NAMALWA (cell line): ENCODE data around the gene PFDN6.
A peak's percentile ranks its signal among the peaks of the same experiment; 100 is the strongest.
"Not testable (repeated sequence)": the region's sequence is repeated elsewhere in the genome, so short reads cannot be mapped to it uniquely, and the experiment has no call there.

ENCODE experiments used
- DNase-seq: peaks from one replicate; pipeline ENCODE4 v3.0.0-alpha.2; 2015; ENCODE audit warnings: low spot score

Gene PFDN6

GRCh38 chr6:33288921-33289783, at the start of gene PFDN6, which contains the start of gene WDR46:
TSS of gene PFDN6 (plus strand) at chr6:33289601. CDS start at chr6:33289857, 256 bp downstream.
TSS of gene WDR46 (minus strand) at chr6:33289239. CDS start at chr6:33289170, 69 bp downstream.
- DNase-seq: peak; percentile 96

GRCh38 chr6:33241968-33242367, 47.4 kb upstream of the PFDN6 start:
- DNase-seq: no peak

GRCh38 chr6:33243476-33243875, 45.9 kb upstream of the PFDN6 start:
- no peak for DNase-seq

GRCh38 chr6:33247977-33248642, 41.3 kb upstream of the PFDN6 start:
- peak; percentile 94 for DNase-seq

GRCh38 chr6:33248643-33248931, 40.8 kb upstream of the PFDN6 start:
- DNase-seq: peak; percentile 82

GRCh38 chr6:33248932-33249731, 40.3 kb upstream of the PFDN6 start:
- DNase-seq: peak; percentile 99

GRCh38 chr6:33249732-33250630, 39.4 kb upstream of the PFDN6 start:
- no peak for DNase-seq

- no peak for DNase-seq
Measured at GRCh38 chr6:33250731-33251130, 38.7 kb upstream of the PFDN6 start.

GRCh38 chr6:33251395-33252012, 37.9 kb upstream of the PFDN6 start:
- DNase-seq: peak; percentile 28

- no peak for DNase-seq
Measured at GRCh38 chr6:33252759-33253158, 36.6 kb upstream of the PFDN6 start.

- DNase-seq: no peak
Measured at GRCh38 chr6:33254591-33254990, 34.8 kb upstream of the PFDN6 start.

GRCh38 chr6:33259032-33259431, 30.4 kb upstream of the PFDN6 start:
- no peak for DNase-seq

GRCh38 chr6:33262490-33262889, 26.9 kb upstream of the PFDN6 start:
- DNase-seq: not testable (repeated sequence)

- DNase-seq: no peak
Measured at GRCh38 chr6:33264015-33264414, 25.4 kb upstream of the PFDN6 start.

- no peak for DNase-seq
Measured at GRCh38 chr6:33271117-33271467, 18.3 kb upstream of the PFDN6 start.

GRCh38 chr6:33271468-33272274, 17.7 kb upstream of the PFDN6 start, which contains the start of the genes RPS18 and VPS52:
TSS of gene RPS18 (plus strand) at chr6:33272075. CDS start at chr6:33272120, 45 bp downstream.
TSS of gene VPS52 (minus strand) at chr6:33271876. CDS start at chr6:33271675, 201 bp downstream.
- DNase-seq: peak; percentile 99

GRCh38 chr6:33272275-33273128, 16.9 kb upstream of the PFDN6 start:
- DNase-seq: no peak

- DNase-seq: no peak
Measured at GRCh38 chr6:33273129-33273923, 16.1 kb upstream of the PFDN6 start.
